ENCODE results near the gene TRAF6. TPM values are rescaled to one million over a fixed set of nuclear protein-coding genes. Genes with fewer than 3 reads are reported as not detected.

TRAF6 gene
- total and polyA plus RNA-seq, 2 donors (not counting 1 experiment from before 2014, with no cell fraction given): 10.1 to 22.4 TPM

- no CpG with 5 or more reads among the region's 4 CpGs for WGBS (ENCODE audit: insufficient coverage)
- POLR2A ChIA-PET: no interaction called here
- no peak overlapping the region for H3K27ac Mint-ChIP-seq
Measured at GRCh38 chr11:36465449-36466163, 44.5 kb downstream of the TRAF6 start.

More at GRCh38 chr11:36465449-36466163, 44.5 kb downstream of the TRAF6 start:
- no peak overlapping the region for H3K27ac ChIP-seq (ENCODE audit: low read length in 2 of 2)
- no peaks in the 10 kb centered on the region for H3K27me3 Mint-ChIP-seq
- no peaks in the 10 kb centered on the region for H3K9me3 Mint-ChIP-seq (ENCODE audit: insufficient read depth)
- DNase-seq (no peak), ATAC-seq (ENCODE audit: low read depth) (no peak)
- H3K4me1 ChIP-seq (ENCODE audit: control insufficient read depth in 2 of 2, insufficient read depth in 2 of 2, low read length in 2 of 2): no peaks in the 10 kb centered on the region
- no peak overlapping the region for H3K4me3 Mint-ChIP-seq
- H3K9ac ChIP-seq (ENCODE audit: low read length): no peak overlapping the region
- no peak overlapping the region for H2AFZ ChIP-seq (ENCODE audit: insufficient read depth, low read depth, low read length, poor library complexity, severe bottlenecking)
- no peaks in the 10 kb centered on the region for H3K27me3 ChIP-seq (replicated peaks in 1 of 4; ENCODE audit: control extremely low read depth in 1 of 4, control insufficient read depth in 3 of 4, insufficient read depth in 4 of 4, low read length in 3 of 4)
- no peaks in the 10 kb centered on the region for H4K20me1 ChIP-seq (ENCODE audit: control insufficient read depth, insufficient read depth, low read length, poor library complexity, severe bottlenecking)
- intact Hi-C loops (cut with micrococcal nuclease): no loop called here
- TF ChIP-seq CTCF (IDR thresholded peaks at IDR 0.05): no peak
- no peak for TF ChIP-seq EZH2 (IDR thresholded peaks at IDR 0.05; ENCODE audit: borderline replicate concordance, insufficient read depth, low read depth, low read length, poor library complexity, severe bottlenecking)
- CTCF ChIA-PET: interaction anchor here (1.8 to 3.1 kb wide), 2 partner anchors 13 to 27 kb away, joined by 10 to 12 read pairs; no protein-coding TSS in a partner anchor
- H3K9me3 ChIP-seq (ENCODE audit: control extremely low read depth in 1 of 3, control insufficient read depth in 2 of 3, insufficient read depth in 1 of 3, low read length in 2 of 3): no peaks in the 10 kb centered on the region
- H3K4me2 ChIP-seq (replicated peaks; ENCODE audit: low read depth, low read length, poor library complexity, severe bottlenecking): no peak overlapping the region
- H3K36me3 ChIP-seq (replicated peaks in 1 of 2; ENCODE audit: control extremely low read depth in 1 of 2, control insufficient read depth in 1 of 2, extremely low read depth in 1 of 2, insufficient read depth in 2 of 2, low read length in 1 of 2): no peaks in the 10 kb centered on the region
- no peaks in the 10 kb centered on the region for H3K4me1 Mint-ChIP-seq
- no peak overlapping the region for H3K4me3 ChIP-seq (ENCODE audit: control extremely low read depth in 1 of 5, extremely low read depth in 1 of 5, insufficient read depth in 1 of 5, low read depth in 2 of 5, low read length in 4 of 5)
- no peaks in the 10 kb centered on the region for H3K79me2 ChIP-seq (ENCODE audit: control insufficient read depth, insufficient read depth, low read length)

Data from B cell (primary cell).